ENCODE results near the gene NCK1.

Gene NCK1

GRCh38 chr3:136988651-136989050, 126.6 kb downstream of the NCK1 start:
- DNase-seq (ENCODE audit: low spot score): no peak

- DNase-seq (ENCODE audit: low spot score): no peak
Observed at GRCh38 chr3:136989781-136990524, 127.9 kb downstream of the NCK1 start.

- no peak for DNase-seq (ENCODE audit: low spot score)
Observed at GRCh38 chr3:136990826-136991225, 128.8 kb downstream of the NCK1 start.

- DNase-seq (ENCODE audit: low spot score): no peak
Observed at GRCh38 chr3:136992115-136992514, 130.1 kb downstream of the NCK1 start.

GRCh38 chr3:136994772-136995516, 132.9 kb downstream of the NCK1 start:
- DNase-seq (ENCODE audit: low spot score): no peak

DNA sequence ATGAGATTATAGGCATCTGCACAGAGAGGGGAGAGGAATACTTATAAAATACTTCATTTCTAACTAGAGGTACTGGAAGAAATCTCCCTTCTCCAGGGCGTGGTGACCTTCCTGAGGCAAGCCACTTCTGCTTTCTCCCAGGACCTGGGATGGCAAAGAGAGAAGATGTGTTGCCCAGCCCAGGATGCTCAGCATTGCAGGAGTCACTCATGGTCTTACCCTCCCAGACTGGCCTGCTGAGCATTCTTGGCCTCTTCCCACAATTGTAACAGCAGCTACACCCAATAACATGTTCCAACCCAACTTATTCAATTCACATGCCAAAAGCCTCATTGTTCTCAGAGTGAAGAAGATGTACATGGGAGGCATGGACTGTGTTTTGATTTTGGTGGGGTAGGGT, 133.6 kb downstream of the NCK1 start:
- no peak for DNase-seq (ENCODE audit: low spot score)
